ENCODE measurements around the gene CHST12. TPM values are rescaled to one million over a fixed set of nuclear protein-coding genes. Genes with fewer than 3 reads are reported as not detected.
A peak's percentile ranks its signal among the peaks of the same experiment; 100 is the strongest.

CHST12 gene
- total RNA-seq, 6 experiments from 2014 or later, result 3.0 to 7.9 (median 5.7) TPM

DNA sequence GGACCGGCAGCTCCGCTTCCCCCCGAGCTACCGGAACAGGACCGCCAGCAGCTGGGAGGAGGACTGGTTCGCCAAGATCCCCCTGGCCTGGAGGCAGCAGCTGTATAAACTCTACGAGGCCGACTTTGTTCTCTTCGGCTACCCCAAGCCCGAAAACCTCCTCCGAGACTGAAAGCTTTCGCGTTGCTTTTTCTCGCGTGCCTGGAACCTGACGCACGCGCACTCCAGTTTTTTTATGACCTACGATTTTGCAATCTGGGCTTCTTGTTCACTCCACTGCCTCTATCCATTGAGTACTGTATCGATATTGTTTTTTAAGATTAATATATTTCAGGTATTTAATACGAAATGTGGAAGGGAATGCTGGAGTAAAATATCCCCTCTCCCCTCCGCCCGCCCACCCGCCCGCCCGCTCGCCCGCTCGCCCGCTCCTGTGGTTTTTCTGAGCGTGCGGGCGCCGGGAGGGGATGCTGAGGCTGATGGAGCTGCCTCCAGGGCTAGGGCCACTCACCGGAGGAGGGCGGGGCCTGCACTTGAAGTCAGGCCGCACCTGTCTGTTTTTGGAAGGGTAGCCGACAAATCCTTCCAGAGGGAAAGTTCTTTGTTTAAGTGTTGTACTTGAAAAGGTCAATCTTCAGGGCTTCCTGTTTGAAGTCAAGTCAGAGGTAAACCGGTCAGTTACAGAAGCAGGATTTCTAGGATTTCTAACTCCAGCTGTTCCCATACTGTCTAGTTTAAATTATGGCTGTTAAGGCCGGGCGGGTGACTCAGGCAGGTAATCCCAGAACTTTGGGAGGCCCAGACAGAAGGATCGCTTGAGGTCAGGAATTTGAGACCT lies 30.5 kb downstream of the CHST12 start:
- DNase-seq, result peak in 1 of 3 donors; percentile 42
- WGBS (ENCODE audit: insufficient coverage, low coverage, low lambda C conversion rate, missing lambda C conversion rate), result 93% methylated on average over 25 of the region's 42 CpGs
- no peaks in the 10 kb centered on the region for H3K4me1 ChIP-seq
- H3K4me3 ChIP-seq, result no peak overlapping the region
- H3K9me3 ChIP-seq, result no peaks in the 10 kb centered on the region
- H3K27ac ChIP-seq, result no peak overlapping the region
- intact Hi-C loops (cut with DNase I), result no loop called here
- H3K27me3 ChIP-seq, result no peaks in the 10 kb centered on the region
- peaks cover 0 to 12% (median 2%) of the 10 kb centered on the region in 4 donors for H3K36me3 ChIP-seq
- TF ChIP-seq POLR2A (IDR thresholded peaks at IDR 0.05), result no peak
- TF ChIP-seq, protein P1, sequence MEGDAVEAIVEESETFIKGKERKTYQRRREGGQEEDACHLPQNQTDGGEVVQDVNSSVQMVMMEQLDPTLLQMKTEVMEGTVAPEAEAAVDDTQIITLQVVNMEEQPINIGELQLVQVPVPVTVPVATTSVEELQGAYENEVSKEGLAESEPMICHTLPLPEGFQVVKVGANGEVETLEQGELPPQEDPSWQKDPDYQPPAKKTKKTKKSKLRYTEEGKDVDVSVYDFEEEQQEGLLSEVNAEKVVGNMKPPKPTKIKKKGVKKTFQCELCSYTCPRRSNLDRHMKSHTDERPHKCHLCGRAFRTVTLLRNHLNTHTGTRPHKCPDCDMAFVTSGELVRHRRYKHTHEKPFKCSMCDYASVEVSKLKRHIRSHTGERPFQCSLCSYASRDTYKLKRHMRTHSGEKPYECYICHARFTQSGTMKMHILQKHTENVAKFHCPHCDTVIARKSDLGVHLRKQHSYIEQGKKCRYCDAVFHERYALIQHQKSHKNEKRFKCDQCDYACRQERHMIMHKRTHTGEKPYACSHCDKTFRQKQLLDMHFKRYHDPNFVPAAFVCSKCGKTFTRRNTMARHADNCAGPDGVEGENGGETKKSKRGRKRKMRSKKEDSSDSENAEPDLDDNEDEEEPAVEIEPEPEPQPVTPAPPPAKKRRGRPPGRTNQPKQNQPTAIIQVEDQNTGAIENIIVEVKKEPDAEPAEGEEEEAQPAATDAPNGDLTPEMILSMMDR (IDR thresholded peaks at IDR 0.05), result no peak
- ATAC-seq, result no peak

DNA sequence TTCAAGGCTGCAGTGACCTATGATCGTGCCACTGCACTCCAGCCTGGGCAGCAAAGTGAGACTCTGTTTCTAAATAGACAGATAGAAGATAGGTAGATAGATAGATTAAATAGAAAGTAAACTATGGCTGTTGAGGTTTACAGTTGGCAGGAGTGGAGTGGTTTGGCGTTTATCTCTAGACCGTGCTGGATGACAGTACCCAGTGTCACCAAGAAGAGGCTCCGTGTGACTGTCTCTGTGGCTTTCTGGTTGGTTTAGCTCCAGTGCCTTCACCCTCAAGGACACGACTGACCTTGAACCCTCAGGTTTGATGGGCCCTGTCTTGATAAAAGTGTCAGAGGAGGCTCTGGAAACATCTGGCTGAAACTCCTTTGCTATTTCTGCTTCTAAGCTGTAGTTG lies 31.7 kb downstream of the CHST12 start:
- Histone ChIP-seq H3K4me1 (no peaks in the 10 kb centered on the region), H3K27ac (no peak overlapping the region), H3K9me3 (no peaks in the 10 kb centered on the region), H3K36me3 (peaks cover 0 to 12% (median 2%) of the 10 kb centered on the region in 4 donors), H3K4me3 (no peak overlapping the region), H3K27me3 (no peaks in the 10 kb centered on the region)
- ATAC-seq (no peak), DNase-seq (no peak)
- TF ChIP-seq, protein P1 (IDR thresholded peaks at IDR 0.05), result no peak
- TF ChIP-seq POLR2A (IDR thresholded peaks at IDR 0.05), result no peak
- intact Hi-C loops (cut with DNase I), result no loop called here
- 91% methylated on average over 3 of the region's 5 CpGs for WGBS (ENCODE audit: insufficient coverage, low coverage, low lambda C conversion rate, missing lambda C conversion rate)

DNA sequence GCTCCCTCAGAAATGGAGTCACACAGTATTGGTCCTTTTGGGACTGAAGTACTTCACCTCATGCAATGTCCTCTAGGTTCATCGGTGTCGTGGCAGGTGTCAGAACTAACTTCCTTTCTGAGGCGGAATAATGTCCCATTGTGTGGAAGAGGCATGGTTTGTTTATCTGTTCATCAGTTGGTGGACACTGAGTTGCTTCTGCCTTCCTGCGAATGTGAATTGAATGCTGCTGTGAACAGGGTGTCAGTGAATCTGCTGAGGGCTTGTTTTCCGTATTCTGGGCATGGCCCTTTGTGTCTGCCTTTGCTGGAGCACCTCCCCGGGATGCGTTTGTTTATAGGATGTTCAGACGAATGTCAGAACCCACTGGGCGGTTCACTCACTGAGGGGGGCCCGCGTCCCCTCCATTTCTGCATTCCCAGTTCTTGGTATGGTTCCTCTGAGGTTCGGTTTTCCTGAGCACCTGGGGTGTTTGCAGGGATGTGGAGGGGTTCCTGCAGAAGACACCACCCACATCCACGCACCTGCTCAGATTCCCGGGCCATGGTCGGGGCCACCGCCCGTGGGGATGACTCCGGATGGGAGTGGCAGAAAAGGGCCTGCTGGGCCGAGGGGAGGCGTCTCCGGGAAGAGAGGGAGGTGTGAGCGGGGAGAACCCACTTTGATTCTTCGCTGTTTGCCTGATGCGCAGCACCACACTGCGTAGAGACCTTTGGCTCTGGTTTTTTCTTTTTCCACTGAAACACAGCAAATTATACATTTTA lies 33.1 kb downstream of the CHST12 start:
- H3K4me1 ChIP-seq, result no peaks in the 10 kb centered on the region
- H3K4me3 ChIP-seq, result no peak overlapping the region
- DNase-seq (peak in 1 of 3 donors; percentile 34), ATAC-seq (no peak)
- peaks cover 0 to 12% (median 2%) of the 10 kb centered on the region in 4 donors for H3K36me3 ChIP-seq
- intact Hi-C loops (cut with DNase I), result no loop called here
- H3K27ac ChIP-seq, result no peak overlapping the region
- no peaks in the 10 kb centered on the region for H3K27me3 ChIP-seq
- no peaks in the 10 kb centered on the region for H3K9me3 ChIP-seq
- WGBS (ENCODE audit: insufficient coverage, low coverage, low lambda C conversion rate, missing lambda C conversion rate), result 94% methylated on average over 14 of the region's 25 CpGs
- no peak for TF ChIP-seq POLR2A (IDR thresholded peaks at IDR 0.05)
- TF ChIP-seq, protein P1 (IDR thresholded peaks at IDR 0.05), result no peak

DNA sequence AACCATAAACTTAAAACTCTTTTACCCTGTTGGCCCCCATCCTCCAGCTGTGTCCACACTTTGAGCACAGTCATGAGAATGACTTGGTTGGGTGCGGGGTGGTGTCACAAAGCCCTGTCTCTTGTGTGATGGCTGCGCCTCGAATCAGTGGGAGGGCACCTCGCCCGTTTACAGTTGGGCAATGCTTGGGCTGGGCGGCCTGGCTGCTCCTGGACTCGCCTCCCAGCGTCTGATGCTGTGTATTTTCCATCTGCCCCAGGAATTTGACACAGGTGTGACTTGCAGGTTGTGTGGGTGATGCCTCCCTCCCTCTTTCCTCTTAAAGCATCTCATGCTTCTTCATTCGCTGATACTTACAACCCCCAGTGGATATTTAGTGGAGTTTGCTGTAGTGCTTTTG lies 33.7 kb downstream of the CHST12 start:
- no peak for ATAC-seq
- TF ChIP-seq POLR2A (IDR thresholded peaks at IDR 0.05), result no peak
- TF ChIP-seq, protein P1 (IDR thresholded peaks at IDR 0.05), result no peak
- Histone ChIP-seq H3K27ac (no peak overlapping the region), H3K9me3 (no peaks in the 10 kb centered on the region), H3K27me3 (no peaks in the 10 kb centered on the region), H3K4me3 (no peak overlapping the region), H3K4me1 (no peaks in the 10 kb centered on the region), H3K36me3 (peaks cover 0 to 12% (median 2%) of the 10 kb centered on the region in 4 donors)
- no peak for DNase-seq
- intact Hi-C loops (cut with DNase I), result no loop called here
- 88% methylated on average over 9 of the region's 9 CpGs for WGBS (ENCODE audit: insufficient coverage, low coverage, low lambda C conversion rate, missing lambda C conversion rate)

All from right lobe of liver (tissue), 6 donors.